Breast epithelium (tissue), 3 donors: ENCODE measurements around the gene FAAP100.

Experiments used
- CTCF ChIP-seq, 3 donors: fragments of 450-650 bp; IDR thresholded peaks; one replicate each; pipeline ENCODE4 v1.5.1; 2016 to 2017; ENCODE audit warnings: antibody characterized with exemption in 3 of 3, mild to moderate bottlenecking in 3 of 3, moderate library complexity in 3 of 3
- POLR2A ChIP-seq: fragments of 450-650 bp; IDR thresholded peaks from one replicate; pipeline ENCODE4 v1.6.1; 2016; ENCODE audit warnings: antibody characterized with exemption, mild to moderate bottlenecking, moderate library complexity
- POLR2AphosphoS5 ChIP-seq, 3 donors: sonication (generic); formaldehyde crosslinking; IDR thresholded peaks; one replicate each; pipeline ENCODE4 v1.6.1; 2017; ENCODE audit warnings: antibody characterized with exemption in 3 of 3

- TF ChIP-seq POLR2AphosphoS5 (IDR thresholded peaks at IDR 0.05): peak; percentile 97 to 99 (median 98)
- TF ChIP-seq CTCF (IDR thresholded peaks at IDR 0.05): no peak
- TF ChIP-seq POLR2A: peak; percentile 93
These were observed 39.4 kb downstream of the FAAP100 start, which contains the start of gene ACTG1 for GRCh38 chr17:81512562-81513371.
